RWPE1 (cell line): ENCODE results near the gene TMC4.
A peak's percentile ranks its signal among the peaks of the same experiment; 100 is the strongest.
"Not testable (repeated sequence)": the region's sequence is repeated elsewhere in the genome, so short reads cannot be mapped to it uniquely, and the experiment has no call there.

Experiments
- CTCF ChIA-PET: fragments of 350-600 bp; sonication (Branson Sonifier 250); formaldehyde crosslinking; extraction: SDS; loops from one replicate; lab custom pipeline; 2021; lab: Yijun Ruan, JAX
- POLR2A ChIA-PET: fragments of 400-600 bp; formaldehyde crosslinking; extraction: SDS; loops from one replicate; lab custom pipeline; 2020; ENCODE audit warnings: antibody characterized with exemption; ENCODE audit not compliant: low non-redundant PET; lab: Yijun Ruan, JAX
- DNase-seq: peaks from one replicate; pipeline ENCODE4 v3.0.0; 2012; ENCODE audit warnings: low spot score
- H3K27ac ChIP-seq: fragments of 450-650 bp; 2 replicates; pipeline ENCODE4 v1.5.1; 2017
- CTCF ChIP-seq: fragments of 450-650 bp; conservative IDR thresholded peaks from 2 replicates; pipeline ENCODE4 v1.5.1; 2017; ENCODE audit warnings: low read depth, mild to moderate bottlenecking

Gene TMC4

GRCh38 chr19:54172471-54173358 is at the start of gene TMC4:
Gene TMC4 (minus strand): TSS chr19:54173160. CDS start chr19:54173117, 43 bp downstream.
- peak; percentile 69 for DNase-seq
- ChIA-PET CTCF (interaction anchor here (0.5 to 1.6 kb wide), 4 partner anchors 9 to 1243 kb away, joined by 3 to 6 read pairs (median 3); partner anchors contain the start of gene MBOAT7), POLR2A (interaction anchor here (0.8 kb wide), 1 partner anchor 17 kb away, joined by 3 read pairs; the partner anchor contains the start of gene MBOAT7)
- no peak for TF ChIP-seq CTCF
- peak within 1 kb of the TSS; percentile 28 for H3K27ac ChIP-seq

- H3K27ac ChIP-seq, POLR2A ChIA-PET, DNase-seq, CTCF ChIA-PET: not testable (repeated sequence)
Observed at GRCh38 chr19:54221947-54222346, 49.0 kb upstream of the TMC4 start.

GRCh38 chr19:54219702-54220101 is 46.7 kb upstream of the TMC4 start:
- CTCF ChIA-PET, DNase-seq, H3K27ac ChIP-seq, POLR2A ChIA-PET: not testable (repeated sequence)

- CTCF ChIA-PET = no interaction called here
- TF ChIP-seq CTCF = no peak
- no peak for DNase-seq
- no peak overlapping the region for H3K27ac ChIP-seq
- POLR2A ChIA-PET = no interaction called here
Observed at GRCh38 chr19:54218960-54219661, 46.2 kb upstream of the TMC4 start.

- DNase-seq = no peak
- CTCF ChIA-PET = no interaction called here
- no peak for TF ChIP-seq CTCF
- POLR2A ChIA-PET = no interaction called here
- no peak overlapping the region for H3K27ac ChIP-seq
Observed at GRCh38 chr19:54218259-54218658, 45.3 kb upstream of the TMC4 start.

- CTCF ChIA-PET, H3K27ac ChIP-seq, POLR2A ChIA-PET, DNase-seq: not testable (repeated sequence)
Observed at GRCh38 chr19:54217517-54218247, 44.7 kb upstream of the TMC4 start.

GRCh38 chr19:54216869-54217268 is 43.9 kb upstream of the TMC4 start:
- DNase-seq = no peak
- CTCF ChIA-PET = no interaction called here
- POLR2A ChIA-PET = no interaction called here
- no peak overlapping the region for H3K27ac ChIP-seq
- TF ChIP-seq CTCF = no peak

- POLR2A ChIA-PET, CTCF ChIA-PET, DNase-seq, H3K27ac ChIP-seq: not testable (repeated sequence)
Observed at GRCh38 chr19:54214734-54215133, 41.8 kb upstream of the TMC4 start.

GRCh38 chr19:54214217-54214616 is 41.3 kb upstream of the TMC4 start:
- CTCF ChIA-PET, DNase-seq, H3K27ac ChIP-seq, POLR2A ChIA-PET: not testable (repeated sequence)
